ENCODE measurements around the gene ASAP3. TPM values are rescaled to one million over a fixed set of nuclear protein-coding genes. Genes with fewer than 3 reads are reported as not detected.

The ASAP3 gene
- total RNA-seq, 1 donor from 2014 or later, result 36.4 TPM

- no peaks in the 10 kb centered on the region for H3K36me3 Mint-ChIP-seq (ENCODE audit: low read depth, unreplicated experiment)
- H3K27me3 Mint-ChIP-seq (ENCODE audit: unreplicated experiment), result no peaks in the 10 kb centered on the region
- no peak for TF ChIP-seq CTCF (IDR thresholded peaks at IDR 0.05; ENCODE audit: unreplicated experiment)
- H3K9me3 Mint-ChIP-seq (ENCODE audit: unreplicated experiment), result no peaks in the 10 kb centered on the region
- DNase-seq (ENCODE audit: low spot score), result no peak
- no peak overlapping the region for H3K4me3 Mint-ChIP-seq (ENCODE audit: unreplicated experiment)
- peaks cover 4% of the 10 kb centered on the region for H3K4me1 Mint-ChIP-seq (ENCODE audit: unreplicated experiment)
- H3K27ac Mint-ChIP-seq (ENCODE audit: unreplicated experiment), result no peak overlapping the region
Measured at GRCh38 chr1:23477359-23478144, 6.4 kb downstream of the ASAP3 start.

- TF ChIP-seq CTCF (IDR thresholded peaks at IDR 0.05; ENCODE audit: unreplicated experiment), result no peak
- peaks cover 4% of the 10 kb centered on the region for H3K4me1 Mint-ChIP-seq (ENCODE audit: unreplicated experiment)
- H3K9me3 Mint-ChIP-seq (ENCODE audit: unreplicated experiment), result no peaks in the 10 kb centered on the region
- no peak overlapping the region for H3K4me3 Mint-ChIP-seq (ENCODE audit: unreplicated experiment)
- DNase-seq (ENCODE audit: low spot score), result no peak
- H3K36me3 Mint-ChIP-seq (ENCODE audit: low read depth, unreplicated experiment), result no peaks in the 10 kb centered on the region
- H3K27ac Mint-ChIP-seq (ENCODE audit: unreplicated experiment), result no peak overlapping the region
- peaks cover 2% of the 10 kb centered on the region for H3K27me3 Mint-ChIP-seq (ENCODE audit: unreplicated experiment)
Measured at GRCh38 chr1:23475641-23476040, 8.3 kb downstream of the ASAP3 start.

GRCh38 chr1:23475134-23475628, 8.8 kb downstream of the ASAP3 start:
- Mint-ChIP-seq H3K27ac (ENCODE audit: unreplicated experiment) (no peak overlapping the region), H3K36me3 (ENCODE audit: low read depth, unreplicated experiment) (no peaks in the 10 kb centered on the region), H3K9me3 (ENCODE audit: unreplicated experiment) (no peaks in the 10 kb centered on the region), H3K4me3 (ENCODE audit: unreplicated experiment) (no peak overlapping the region), H3K4me1 (ENCODE audit: unreplicated experiment) (peaks cover 6% of the 10 kb centered on the region), H3K27me3 (ENCODE audit: unreplicated experiment) (peaks cover 2% of the 10 kb centered on the region)
- DNase-seq (ENCODE audit: low spot score), result no peak
- TF ChIP-seq CTCF (IDR thresholded peaks at IDR 0.05; ENCODE audit: unreplicated experiment), result no peak

GRCh38 chr1:23473037-23473800, 10.8 kb downstream of the ASAP3 start:
- Mint-ChIP-seq H3K9me3 (ENCODE audit: unreplicated experiment) (no peaks in the 10 kb centered on the region), H3K36me3 (ENCODE audit: low read depth, unreplicated experiment) (no peaks in the 10 kb centered on the region), H3K27ac (ENCODE audit: unreplicated experiment) (no peak overlapping the region), H3K4me1 (ENCODE audit: unreplicated experiment) (peaks cover 6% of the 10 kb centered on the region), H3K27me3 (ENCODE audit: unreplicated experiment) (peaks cover 2% of the 10 kb centered on the region), H3K4me3 (ENCODE audit: unreplicated experiment) (no peak overlapping the region)
- no peak for DNase-seq (ENCODE audit: low spot score)
- TF ChIP-seq CTCF (IDR thresholded peaks at IDR 0.05; ENCODE audit: unreplicated experiment), result no peak

All from endothelial cell (in vitro differentiated cells).